HepG2 (cell line): Measurements from ENCODE around the gene ST6GALNAC2. TPM values are rescaled to one million over a fixed set of nuclear protein-coding genes. Genes with fewer than 3 reads are reported as not detected.

Experiments
- CBX2 ChIP-seq, 2 experiments: fragments of 200-600 bp in 1 of 2; sonication (generic); formaldehyde crosslinking in 1 of 2; IDR thresholded peaks; 2 replicates each; pipeline versions ENCODE4 v1.7.0 to v1.8.1; 2018 to 2022; ENCODE audit warnings: low read depth in 2 of 2, low read length in 1 of 2, mild to moderate bottlenecking in 1 of 2, missing genetic modification reagents in 1 of 2
- EP300 ChIP-seq, 3 experiments: sonication (generic) in 1 of 3; formaldehyde crosslinking in 1 of 3; IDR thresholded peaks; 2 replicates each; pipeline versions ENCODE4 v1.5.1 to v1.6.1; 2011 to 2020; ENCODE audit warnings: low read depth in 2 of 3, low read length in 2 of 3, borderline replicate concordance in 1 of 3, improper control_type of control experiment in 1 of 3, mild to moderate bottlenecking in 1 of 3, missing genetic modification reagents in 1 of 3, moderate library complexity in 1 of 3
- HBP1 ChIP-seq: IDR thresholded peaks from 2 replicates; pipeline ENCODE4 v1.6.1; 2016; ENCODE audit warnings: low read depth, control low read depth
- HES4 ChIP-seq: sonication (generic); formaldehyde crosslinking; IDR thresholded peaks from 2 replicates; pipeline ENCODE4 v1.9.0; 2021; ENCODE audit warnings: mild to moderate bottlenecking, missing genetic modification reagents, borderline replicate concordance
- NPAS2 ChIP-seq: sonication (generic); formaldehyde crosslinking; IDR thresholded peaks from 2 replicates; pipeline ENCODE4 v1.8.0; 2022; ENCODE audit warnings: mild to moderate bottlenecking, missing genetic modification reagents, borderline replicate concordance
- PHB2 ChIP-seq: fragments of 450-650 bp; IDR thresholded peaks from 2 replicates; pipeline ENCODE4 v1.6.1; 2018; ENCODE audit not compliant: partially characterized antibody
- STAG1 ChIP-seq: sonication (generic); formaldehyde crosslinking; IDR thresholded peaks from 2 replicates; pipeline ENCODE4 v1.4.0; 2020; ENCODE audit warnings: missing genetic modification reagents
- STAT5B ChIP-seq: sonication (generic); formaldehyde crosslinking; IDR thresholded peaks from 2 replicates; pipeline ENCODE4 v1.4.0; 2020; ENCODE audit warnings: missing genetic modification reagents
- TRIM22 ChIP-seq: fragments of 450-650 bp; IDR thresholded peaks from 2 replicates; pipeline ENCODE4 v1.6.1; 2017
- ZKSCAN1 ChIP-seq: fragments of 150-350 bp; IDR thresholded peaks from 2 replicates; pipeline ENCODE4 v1.6.1; 2014; ENCODE audit warnings: low read length
- ZNF124 ChIP-seq: sonication (generic); formaldehyde crosslinking; IDR thresholded peaks from 2 replicates; pipeline ENCODE4 v1.4.0; 2020; ENCODE audit warnings: missing genetic modification reagents
- ZNF224 ChIP-seq: sonication (generic); formaldehyde crosslinking; IDR thresholded peaks from 2 replicates; pipeline ENCODE4 v1.5.0; 2020; ENCODE audit warnings: mild to moderate bottlenecking, missing genetic modification reagents
- ZNF256 ChIP-seq: sonication (generic); formaldehyde crosslinking; conservative IDR thresholded peaks from 2 replicates; pipeline ENCODE4 v1.4.0; 2020; ENCODE audit warnings: missing genetic modification reagents
- ZNF318 ChIP-seq: sonication (generic); formaldehyde crosslinking; IDR thresholded peaks from 2 replicates; pipeline ENCODE4 v1.4.0; 2020; ENCODE audit warnings: mild to moderate bottlenecking, missing genetic modification reagents
- ZNF510 ChIP-seq: sonication (generic); formaldehyde crosslinking; IDR thresholded peaks from 2 replicates; pipeline ENCODE4 v1.4.0; 2020; ENCODE audit warnings: low read depth, mild to moderate bottlenecking, missing genetic modification reagents
- ZNF589 ChIP-seq: sonication (generic); formaldehyde crosslinking; conservative IDR thresholded peaks from 2 replicates; pipeline ENCODE4 v1.8.0; 2022; ENCODE audit warnings: mild to moderate bottlenecking, moderate library complexity, missing genetic modification reagents
- ZNF773 ChIP-seq: sonication (generic); formaldehyde crosslinking; IDR thresholded peaks from 2 replicates; pipeline ENCODE4 v1.4.0; 2020; ENCODE audit warnings: missing genetic modification reagents, borderline replicate concordance
- ZNF781 ChIP-seq: sonication (generic); formaldehyde crosslinking; IDR thresholded peaks from 2 replicates; pipeline ENCODE4 v1.5.1; 2020; ENCODE audit warnings: borderline replicate concordance, mild to moderate bottlenecking, missing genetic modification reagents; ENCODE audit errors: not compliant biosample characterization
- polyA plus RNA-seq, 8 experiments: library from polyadenylated mRNA; depleted of rRNA in 3 of 8; stranded (reverse) in 7 of 8; unstranded in 1 of 8; fragments of >200 nt; fragmentation: Illumina TruSeq in 4 of 8; extraction: Trizol in 4 of 8; gene quantifications; 2 replicates each; pipeline versions ENCODE4 v1.2.1 to v1.2.3, GENCODE V29; 2011 to 2016; ENCODE audit warnings: low read depth in 4 of 8, missing spikeins in 1 of 8, mixed read lengths in 1 of 8; ENCODE audit not compliant: insufficient read depth in 1 of 8
- total RNA-seq, 5 experiments: library from RNA; depleted of rRNA; stranded (reverse); fragments of >200 nt; fragmentation: Illumina TruSeq; extraction: Trizol; gene quantifications; 2 replicates each; pipeline ENCODE4 v1.2.3, GENCODE V29; 2016; ENCODE audit warnings: low read depth in 1 of 5

The ST6GALNAC2 gene
- total and polyA plus RNA-seq, 2 of the 13 experiments (the other 11 are each of a cell fraction or from before 2014, with no cell fraction given): 0.12 to 0.49 TPM

- TF ChIP-seq EP300 (IDR thresholded peaks at IDR 0.05; ENCODE audit: low read depth in 2 of 2, low read length in 2 of 2) (peak in 1 of 2 experiments; percentile 22; a peak in 3 of 4 replicates), EP300 (CRISPR knock-in tag; IDR thresholded peaks at IDR 0.05; ENCODE audit: borderline replicate concordance) (no peak), ZNF124 (no peak), ZNF256 (CRISPR knock-in tag) (no peak), HBP1 (CRISPR knock-in tag) (no peak), NPAS2 (CRISPR knock-in tag) (no peak), STAT5B (CRISPR knock-in tag) (no peak), ZNF781 (CRISPR knock-in tag) (no peak), STAG1 (CRISPR knock-in tag) (no peak), ZNF589 (CRISPR knock-in tag) (no peak), ZNF224 (no peak), ZNF318 (CRISPR knock-in tag) (0 out of 2 replicates have a peak, but pooled peaks have one; percentile 57), CBX2 (IDR thresholded peaks at IDR 0.05; ENCODE audit: low read depth, low read length) (no peak), CBX2 (CRISPR knock-in tag; IDR thresholded peaks at IDR 0.05; ENCODE audit: low read depth) (no peak), TRIM22 (no peak), HES4 (CRISPR knock-in tag) (no peak), PHB2 (no peak), ZNF773 (CRISPR knock-in tag) (no peak), ZNF510 (CRISPR knock-in tag) (no peak), ZKSCAN1 (no peak)
These were observed 15.9 kb downstream of the ST6GALNAC2 start (continued) for GRCh38 chr17:76569607-76570279.
